ENCODE measurements around the gene SMYD3.

GRCh38 chr1:246428542-246429308 is 78.4 kb downstream of the SMYD3 start:
- TF ChIP-seq CTCF (conservative IDR thresholded peaks at IDR 0.05 in 1 of 2, IDR thresholded peaks at IDR 0.05 in 1 of 2; ENCODE audit: low read depth in 1 of 2, low read length in 2 of 2) (no peak), EZH2 (IDR thresholded peaks at IDR 0.05; ENCODE audit: low read length, missing control alignments) (no peak)
